ENCODE results near the gene SMIM32.

SMIM32 gene

DNA sequence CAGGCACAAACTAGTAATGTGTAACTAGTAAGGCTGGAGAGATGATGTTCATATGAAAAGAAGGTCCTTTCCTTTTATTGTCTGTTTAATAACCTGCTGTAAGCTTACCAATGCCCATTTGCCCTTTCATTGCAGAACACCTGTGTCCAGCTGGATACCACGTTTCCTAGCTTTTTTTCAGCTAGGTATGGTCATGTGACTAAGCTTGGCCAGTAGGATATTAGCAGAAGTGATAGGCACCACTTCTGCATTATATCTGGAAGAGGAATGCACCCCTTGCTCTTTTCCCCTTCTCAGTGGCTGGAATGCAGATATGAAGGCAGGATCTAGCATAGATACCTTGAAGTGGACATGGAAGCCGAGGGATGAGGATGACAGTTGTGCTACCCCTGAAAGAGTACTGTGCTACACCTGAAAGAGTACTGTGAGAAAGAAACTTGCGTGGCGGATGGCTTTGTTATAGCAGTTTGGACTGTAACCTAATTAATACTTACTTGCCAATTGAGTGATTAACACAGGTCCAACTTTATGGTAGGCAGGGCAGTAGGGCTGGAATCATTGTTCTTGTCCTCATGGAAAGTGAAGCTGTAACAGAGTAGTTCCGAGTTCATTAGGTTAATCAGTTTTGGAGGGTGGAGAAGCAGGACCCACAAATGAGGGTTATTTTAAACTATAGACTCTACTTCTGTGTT is 6.8 kb downstream of the SMIM32 start:
- DNase-seq, result no peak

DNA sequence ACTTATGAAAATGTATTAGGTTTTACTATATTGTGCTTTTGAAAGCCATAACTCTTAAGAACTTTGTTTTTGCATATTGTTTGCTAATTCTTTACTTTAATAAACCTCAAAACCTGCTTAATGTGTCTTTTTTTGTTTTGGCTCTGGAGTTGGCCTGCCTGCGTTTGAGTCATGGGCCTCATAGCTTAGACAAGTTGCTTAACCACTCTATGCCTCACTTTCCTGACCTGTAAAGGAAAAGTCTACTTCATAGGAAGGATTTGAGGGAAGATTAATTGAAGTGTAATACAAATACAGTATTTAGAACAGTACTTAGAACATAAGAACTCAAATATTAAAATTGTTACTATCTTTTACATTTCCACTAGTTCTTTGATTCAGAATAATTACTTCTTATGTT is 10.3 kb downstream of the SMIM32 start:
- no peak for DNase-seq

DNA sequence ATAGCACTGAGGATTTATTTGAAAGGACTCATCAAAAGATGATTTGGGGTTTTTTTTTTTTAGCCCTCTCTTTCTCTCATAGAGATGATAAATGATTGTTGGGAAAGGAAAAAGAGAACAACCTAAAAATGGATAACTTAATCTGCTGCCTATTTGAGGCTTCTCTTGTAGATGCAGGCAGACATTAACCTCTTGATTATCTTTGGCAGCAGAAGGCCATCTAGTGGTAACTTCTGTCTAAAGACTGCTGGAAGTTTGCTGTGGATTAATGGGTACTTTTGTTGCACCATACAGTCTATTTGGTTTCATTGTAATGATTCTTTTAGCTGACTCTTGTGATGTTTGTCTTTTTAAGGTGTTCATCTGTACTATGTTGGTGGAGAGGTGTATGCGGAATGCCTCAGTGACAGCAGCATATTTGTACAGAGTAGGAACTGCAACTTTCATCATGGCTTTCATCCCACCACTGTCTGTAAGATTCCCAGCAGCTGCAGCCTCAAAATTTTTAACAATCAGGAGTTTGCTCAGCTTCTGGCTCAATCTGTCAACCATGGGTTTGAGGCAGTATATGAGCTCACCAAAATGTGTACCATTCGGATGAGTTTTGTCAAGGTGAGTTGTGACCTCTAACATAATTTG is 18.8 kb downstream of the SMIM32 start:
- no peak for DNase-seq

DNA sequence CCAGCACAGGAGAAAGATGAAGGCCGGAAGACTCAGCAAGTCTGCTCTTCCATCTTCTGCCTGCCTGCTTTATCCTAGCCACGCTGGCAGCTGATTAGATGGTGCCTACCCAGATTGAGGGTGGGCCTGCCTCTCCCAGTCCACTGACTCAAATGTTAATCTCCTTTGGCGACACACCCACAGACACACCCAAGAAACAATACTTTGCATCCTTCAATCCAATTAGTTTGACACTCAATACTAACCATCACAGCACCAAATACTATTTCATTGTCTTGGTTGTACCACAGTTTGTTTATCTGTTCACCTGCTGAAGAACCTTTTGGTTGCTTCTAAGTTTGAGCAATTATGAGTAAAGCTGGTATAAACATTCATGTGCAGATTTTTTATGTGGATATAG is 23.7 kb downstream of the SMIM32 start:
- DNase-seq, result no peak

DNA sequence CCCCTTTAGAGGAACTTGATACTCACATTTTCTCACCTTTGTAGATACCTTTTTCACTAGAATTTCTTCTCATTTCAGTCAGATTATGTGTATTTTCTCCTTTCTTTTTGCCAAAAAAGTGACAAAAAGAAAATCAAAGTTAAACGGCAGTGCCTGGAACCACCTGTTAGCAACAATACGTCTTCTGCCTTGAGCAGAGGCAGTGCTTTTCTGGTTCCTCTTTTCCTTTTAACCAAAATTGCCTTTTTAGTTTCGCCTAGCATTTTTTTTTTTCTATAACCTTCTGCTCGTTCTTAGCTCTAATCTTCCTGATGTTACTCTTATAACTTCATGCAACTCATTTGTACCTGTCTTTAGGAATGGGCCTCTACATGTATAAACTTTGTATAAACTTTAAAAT is 26.1 kb downstream of the SMIM32 start:
- DNase-seq, result no peak

DNA sequence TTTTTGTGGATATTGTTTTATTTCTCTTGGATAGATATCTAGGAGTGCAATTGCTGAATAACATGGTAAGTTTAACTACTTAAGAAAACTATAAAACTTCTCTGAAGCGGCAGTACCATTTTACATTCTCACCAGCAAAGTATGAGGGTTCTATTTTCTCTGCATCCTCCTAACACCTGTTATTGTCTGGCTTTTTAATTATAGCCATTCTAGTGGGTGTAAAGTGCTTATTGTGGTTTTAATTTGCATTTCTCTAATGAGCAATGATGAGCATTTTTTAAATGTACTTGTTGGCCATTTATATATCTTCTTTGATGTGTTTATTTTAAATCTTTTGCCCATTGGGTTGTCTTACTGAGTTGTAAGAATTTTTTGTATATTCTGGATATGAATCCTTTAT is 28.7 kb downstream of the SMIM32 start:
- no peak for DNase-seq

DNA sequence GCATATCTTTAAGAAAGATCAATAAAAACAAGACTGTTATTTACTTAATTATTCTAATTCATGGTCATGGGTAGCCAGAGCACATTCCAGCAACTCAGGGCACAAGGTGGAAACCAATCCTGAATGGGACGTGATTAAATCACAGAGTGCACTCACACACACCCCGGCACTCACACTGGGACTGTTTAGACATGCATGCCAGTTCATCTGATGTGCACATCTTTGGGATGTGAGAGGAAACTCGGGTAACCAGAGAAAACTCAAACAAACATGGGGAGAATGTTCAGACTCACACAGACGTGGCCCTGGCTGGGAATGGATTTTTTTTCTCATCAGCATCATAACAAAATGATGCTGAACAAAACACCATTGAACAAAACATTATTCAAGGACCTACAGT is 31.0 kb downstream of the SMIM32 start:
- no peak for DNase-seq

DNA sequence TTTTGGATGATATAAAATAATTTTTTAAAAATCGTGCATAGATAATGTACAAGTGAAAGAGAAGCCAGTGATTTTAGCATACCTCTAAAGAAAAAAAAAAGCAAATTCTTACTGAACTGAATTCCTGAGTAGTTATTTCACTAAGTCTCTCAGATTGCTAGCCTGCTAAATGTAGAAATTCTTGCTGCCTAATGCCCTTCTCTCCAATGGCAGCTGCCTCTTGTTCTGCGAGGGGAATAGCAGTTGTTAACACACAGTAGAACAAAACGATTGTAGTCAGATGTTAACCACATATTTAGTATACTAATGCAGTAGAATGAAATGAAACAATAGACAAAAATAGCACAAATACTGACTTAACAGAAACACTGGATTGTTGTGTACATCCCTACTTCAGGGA is 33.5 kb downstream of the SMIM32 start:
- DNase-seq, result no peak

DNA sequence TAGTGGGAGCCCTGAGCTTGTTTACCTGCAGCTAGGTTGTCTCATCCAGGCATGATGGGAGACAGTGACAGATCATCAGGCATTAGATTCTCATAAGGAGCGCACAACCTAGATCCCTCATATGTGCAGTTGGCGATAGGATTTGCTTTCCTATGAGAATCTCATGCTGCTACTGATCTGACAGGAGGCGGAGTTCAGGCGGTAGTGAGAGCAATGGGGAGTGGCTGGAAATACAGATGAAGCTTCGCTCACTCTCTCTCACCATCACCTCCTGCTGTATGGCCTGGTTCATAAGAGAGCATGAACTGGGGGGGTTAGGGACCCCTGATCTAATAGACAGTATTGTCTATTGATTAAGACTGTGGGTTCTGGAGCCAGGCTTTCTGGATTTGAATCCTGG is 35.4 kb downstream of the SMIM32 start:
- DNase-seq, result no peak

DNA sequence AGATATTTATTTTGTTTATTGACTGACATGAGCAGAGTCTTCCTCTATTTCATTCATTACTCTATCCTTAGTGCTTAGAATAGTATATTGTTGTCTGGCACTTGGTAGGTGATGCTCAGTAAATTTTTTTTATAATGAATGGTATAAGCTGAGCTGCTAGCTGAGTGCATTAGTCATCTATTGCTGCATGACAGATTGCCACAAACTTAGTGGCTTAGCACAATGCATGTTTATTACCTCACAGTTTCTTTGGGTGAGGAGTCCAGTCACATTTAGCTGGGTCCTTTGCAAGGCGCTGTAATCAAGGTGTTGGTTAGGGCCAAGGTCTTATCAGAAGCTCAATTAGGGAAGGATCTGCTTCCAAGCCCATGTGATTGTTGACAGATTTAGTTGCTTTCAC is 37.2 kb downstream of the SMIM32 start:
- DNase-seq, result no peak

DNA sequence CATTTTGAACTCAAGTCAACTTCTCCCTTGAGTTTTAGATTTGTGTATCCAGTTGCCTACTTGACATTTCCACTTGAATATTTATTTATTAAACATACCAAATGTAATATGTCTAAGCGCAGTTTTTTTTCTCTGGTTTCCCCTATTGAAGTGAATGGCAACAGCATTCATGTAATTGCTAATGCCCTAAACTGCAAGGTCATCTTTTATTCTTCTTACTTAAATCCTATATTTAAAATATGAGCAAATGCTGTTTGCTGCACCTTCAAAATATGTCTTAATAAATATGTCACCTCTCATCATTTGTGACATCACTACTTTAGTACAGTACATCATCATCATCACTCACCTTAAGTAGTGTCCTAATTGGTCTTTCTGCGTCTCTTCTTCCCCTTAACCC is 37.9 kb downstream of the SMIM32 start:
- DNase-seq, result no peak

DNA sequence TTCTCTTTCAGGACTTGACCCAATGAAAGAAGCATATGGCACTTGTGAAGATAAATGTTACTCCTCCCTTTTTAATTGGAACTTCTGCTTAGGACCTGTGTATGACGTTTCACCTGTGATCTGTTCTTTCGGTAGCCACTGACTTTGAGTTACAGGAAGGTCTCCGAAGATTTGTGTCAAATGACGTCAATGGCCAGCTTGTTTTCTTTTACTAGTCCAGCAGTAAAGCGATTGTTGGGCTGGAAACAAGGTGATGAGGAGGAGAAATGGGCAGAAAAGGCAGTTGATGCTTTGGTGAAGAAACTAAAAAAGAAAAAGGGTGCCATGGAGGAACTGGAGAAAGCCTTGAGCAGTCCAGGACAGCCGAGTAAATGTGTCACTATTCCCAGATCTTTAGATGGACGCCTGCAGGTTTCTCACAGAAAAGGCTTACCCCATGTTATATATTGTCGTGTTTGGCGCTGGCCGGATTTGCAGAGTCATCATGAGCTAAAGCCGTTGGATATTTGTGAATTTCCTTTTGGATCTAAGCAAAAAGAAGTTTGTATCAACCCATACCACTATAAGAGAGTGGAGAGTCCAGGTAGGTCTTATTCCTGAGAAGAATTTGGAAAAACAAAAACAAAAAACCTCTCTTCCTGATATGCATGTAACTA is 39.3 kb downstream of the SMIM32 start:
- DNase-seq, result no peak

DNA sequence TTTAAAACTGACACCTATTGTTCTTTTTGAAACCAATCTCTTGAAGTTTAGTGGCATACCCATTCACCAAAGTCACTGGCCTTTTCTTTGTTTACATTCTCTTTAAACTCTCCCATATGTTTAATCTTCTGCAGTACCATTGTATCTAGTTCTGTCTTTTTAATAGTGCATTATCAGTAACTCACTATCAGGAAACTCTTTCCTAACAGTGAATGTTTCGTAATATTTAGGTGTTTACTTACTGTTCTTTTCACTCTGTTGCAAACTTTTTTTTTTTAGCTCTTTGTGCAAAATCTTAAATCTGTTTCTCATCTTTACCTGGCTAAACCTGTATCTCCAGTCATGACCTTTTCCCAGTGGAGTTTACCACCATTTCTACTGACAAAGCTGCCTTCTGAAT is 43.1 kb downstream of the SMIM32 start:
- DNase-seq, result no peak

DNA sequence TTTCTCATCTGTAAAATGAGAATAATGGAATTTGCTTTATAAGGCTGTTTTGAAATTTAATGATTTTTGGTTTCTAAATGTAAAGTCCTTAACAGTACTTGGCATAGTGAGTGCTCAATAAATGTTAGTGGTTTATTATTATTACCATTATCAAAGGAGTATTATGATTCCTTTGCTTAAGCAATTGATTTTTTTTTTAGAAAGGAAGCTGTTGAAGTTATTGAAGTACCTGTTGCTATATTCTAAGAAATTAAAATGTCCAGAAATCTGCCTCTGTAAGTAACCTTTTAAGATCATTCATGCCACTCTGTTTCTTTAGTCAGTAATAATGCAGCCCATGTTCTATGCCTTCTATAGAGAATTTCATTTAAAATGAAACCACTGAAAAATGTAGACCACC is 45.3 kb downstream of the SMIM32 start:
- DNase-seq, result no peak

DNA sequence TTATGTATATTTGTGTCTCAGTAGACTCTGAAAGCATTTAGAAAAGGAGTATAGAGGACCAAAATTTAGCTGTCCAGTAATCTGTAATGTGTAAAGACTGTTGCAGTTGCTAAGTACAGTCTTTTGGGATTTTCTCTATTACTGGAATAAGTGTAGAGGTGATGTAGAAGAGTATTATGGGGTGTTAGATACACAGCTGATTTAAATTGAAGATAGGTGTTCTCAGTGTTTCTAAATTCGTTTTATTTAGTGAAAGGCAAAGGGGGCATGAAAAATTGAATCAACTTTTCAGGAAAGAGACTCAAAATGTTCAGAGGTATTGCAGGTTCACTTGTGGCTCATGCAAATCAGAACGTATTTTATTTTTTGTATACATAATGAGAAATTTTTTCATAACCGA is 46.8 kb downstream of the SMIM32 start:
- no peak for DNase-seq

DNA sequence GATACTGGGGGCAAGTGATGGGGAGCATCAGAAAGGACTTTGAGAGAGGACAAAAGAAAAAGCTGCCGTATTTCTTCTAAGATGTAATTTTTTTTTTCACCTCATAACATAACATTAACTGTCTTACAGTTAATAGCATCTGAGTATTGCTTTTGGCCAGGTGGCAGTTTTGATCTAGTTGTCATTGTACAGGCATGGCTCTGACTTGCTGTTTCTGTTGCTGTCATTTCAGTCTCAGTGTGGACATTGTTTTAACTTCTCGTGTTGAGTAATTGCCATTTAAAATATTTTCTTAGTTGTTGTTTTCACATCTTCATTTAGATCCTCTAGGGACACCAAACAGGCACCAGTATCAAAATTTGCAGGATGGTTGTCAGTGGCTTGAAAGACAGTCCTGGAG is 47.9 kb downstream of the SMIM32 start:
- no peak for DNase-seq

DNA sequence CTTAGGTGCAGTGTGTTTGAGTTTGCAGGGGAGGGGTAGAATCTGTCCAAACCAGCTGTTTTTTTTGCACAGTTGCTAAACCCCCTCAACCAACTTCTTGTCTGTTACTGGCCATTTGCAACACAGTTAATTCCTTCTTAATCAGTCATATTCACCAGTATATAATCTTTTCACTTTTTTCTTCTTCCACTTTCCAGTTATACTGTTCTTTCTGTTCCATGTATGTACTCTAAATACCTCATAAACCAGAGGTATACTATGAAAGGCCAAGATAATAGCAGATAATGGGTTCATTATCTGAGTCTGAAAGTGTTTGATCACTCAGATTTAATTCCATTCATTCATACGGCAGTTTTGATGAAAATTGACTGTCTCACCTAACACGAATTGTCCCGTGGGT is 49.2 kb downstream of the SMIM32 start:
- no peak for DNase-seq

DNA sequence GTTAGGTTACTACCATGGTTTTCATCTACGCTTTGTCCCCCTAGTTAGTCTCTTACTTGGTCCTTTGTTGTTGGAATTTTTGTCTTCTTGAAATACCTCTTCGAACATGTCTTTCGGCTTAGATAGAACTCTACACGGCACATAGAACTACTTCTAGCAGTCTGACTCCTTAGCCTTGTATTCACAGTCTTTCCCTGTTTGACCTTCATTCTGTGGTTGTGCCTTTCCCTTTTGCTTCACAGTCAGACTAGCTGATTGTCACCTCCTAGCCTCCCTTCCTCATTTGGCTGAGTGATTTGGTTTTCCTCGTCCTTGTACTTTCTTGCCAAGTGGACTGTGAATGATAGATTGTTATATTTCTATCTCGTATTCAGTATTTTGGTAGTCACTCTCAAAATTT is 49.6 kb downstream of the SMIM32 start:
- DNase-seq, result no peak

DNA sequence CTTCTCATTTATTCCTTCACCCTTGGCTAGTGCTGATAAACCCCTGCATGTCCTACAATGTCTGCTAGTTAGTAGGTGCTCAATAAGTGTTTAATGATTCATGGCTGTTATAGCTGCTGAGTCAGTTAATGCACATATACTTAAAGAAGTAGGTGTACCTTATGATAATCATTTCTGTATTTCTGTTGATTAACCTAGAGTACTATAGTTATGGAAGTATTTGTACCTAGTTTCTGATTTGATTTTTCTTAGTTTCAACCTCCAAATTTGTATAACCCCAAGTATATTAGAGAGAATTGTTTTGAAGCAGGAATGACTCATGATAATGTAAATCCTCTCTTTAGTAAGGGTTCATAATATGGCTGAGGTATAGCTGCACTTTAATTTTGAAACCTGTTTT is 51.4 kb downstream of the SMIM32 start:
- no peak for DNase-seq

All from NCI-H187 treated with DMSO at 0.1 percent for 48 hours (cell line).